ENCODE results near the gene GATC.

Gene GATC

DNA sequence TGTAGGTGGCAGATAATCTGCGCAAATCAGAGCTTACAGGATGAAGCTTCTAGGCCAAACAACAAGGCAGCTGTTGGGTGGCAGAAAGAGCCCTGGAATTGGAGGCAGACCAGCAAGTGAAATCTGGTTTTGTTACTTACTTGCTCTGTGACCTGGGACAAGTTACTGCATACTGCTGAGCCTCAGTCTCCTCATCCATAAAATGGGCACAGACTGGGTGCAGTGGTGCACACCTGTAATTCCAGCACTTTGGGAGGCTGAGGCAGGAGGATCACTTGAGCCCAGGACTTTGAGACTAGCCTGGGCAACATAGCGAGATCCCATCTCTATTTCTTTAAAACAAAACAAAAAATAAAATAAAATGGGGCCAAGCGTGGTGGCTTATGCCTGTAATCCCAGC is 39.7 kb upstream of the GATC start:
- TF ChIP-seq ZFX (IDR thresholded peaks at IDR 0.05; ENCODE audit: borderline replicate concordance): no peak
- TF ChIP-seq, protein P1, sequence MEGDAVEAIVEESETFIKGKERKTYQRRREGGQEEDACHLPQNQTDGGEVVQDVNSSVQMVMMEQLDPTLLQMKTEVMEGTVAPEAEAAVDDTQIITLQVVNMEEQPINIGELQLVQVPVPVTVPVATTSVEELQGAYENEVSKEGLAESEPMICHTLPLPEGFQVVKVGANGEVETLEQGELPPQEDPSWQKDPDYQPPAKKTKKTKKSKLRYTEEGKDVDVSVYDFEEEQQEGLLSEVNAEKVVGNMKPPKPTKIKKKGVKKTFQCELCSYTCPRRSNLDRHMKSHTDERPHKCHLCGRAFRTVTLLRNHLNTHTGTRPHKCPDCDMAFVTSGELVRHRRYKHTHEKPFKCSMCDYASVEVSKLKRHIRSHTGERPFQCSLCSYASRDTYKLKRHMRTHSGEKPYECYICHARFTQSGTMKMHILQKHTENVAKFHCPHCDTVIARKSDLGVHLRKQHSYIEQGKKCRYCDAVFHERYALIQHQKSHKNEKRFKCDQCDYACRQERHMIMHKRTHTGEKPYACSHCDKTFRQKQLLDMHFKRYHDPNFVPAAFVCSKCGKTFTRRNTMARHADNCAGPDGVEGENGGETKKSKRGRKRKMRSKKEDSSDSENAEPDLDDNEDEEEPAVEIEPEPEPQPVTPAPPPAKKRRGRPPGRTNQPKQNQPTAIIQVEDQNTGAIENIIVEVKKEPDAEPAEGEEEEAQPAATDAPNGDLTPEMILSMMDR (IDR thresholded peaks at IDR 0.05): no peak
- no peak overlapping the region for H3K27ac ChIP-seq

DNA sequence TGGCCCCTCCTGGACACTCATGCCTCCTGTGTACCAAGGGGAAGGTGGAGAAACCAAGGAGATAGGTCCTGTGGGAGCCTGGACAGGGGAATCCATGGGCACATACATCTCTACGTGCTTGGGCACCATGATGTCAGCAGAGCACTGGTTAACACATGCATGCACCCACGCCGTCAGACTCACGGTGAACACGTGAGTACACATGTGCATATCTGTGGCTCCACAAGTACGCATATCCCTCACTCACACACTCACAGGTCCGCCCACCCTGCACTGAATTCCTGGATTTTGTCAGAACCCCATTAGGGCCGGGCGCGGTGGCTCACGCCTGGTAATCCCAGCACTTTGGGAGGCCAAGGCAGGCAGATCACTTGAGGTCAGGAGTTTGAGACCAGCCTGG is 37.5 kb upstream of the GATC start:
- TF ChIP-seq, protein P1 (IDR thresholded peaks at IDR 0.05): no peak
- no peak for TF ChIP-seq ZFX (IDR thresholded peaks at IDR 0.05; ENCODE audit: borderline replicate concordance)
- no peak overlapping the region for H3K27ac ChIP-seq

DNA sequence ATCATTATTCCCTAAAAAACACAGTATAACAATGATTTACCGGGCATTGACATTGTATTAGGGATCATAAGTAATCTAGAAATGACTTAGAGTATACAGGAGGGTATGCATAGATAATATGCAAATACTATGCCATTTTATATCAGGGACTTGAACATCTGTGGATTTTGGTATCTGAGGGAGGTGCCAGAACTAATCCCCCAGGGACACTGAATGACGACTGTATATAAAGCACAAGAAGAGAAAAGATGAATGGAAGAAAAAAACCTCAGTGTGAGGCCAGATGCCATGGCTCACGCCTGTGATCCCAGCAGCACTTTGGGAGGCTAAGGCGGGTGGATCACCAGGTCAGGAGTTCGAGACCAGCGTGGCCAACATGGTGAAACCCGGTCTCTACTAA is 33.8 kb upstream of the GATC start:
- no peak overlapping the region for H3K27ac ChIP-seq
- no peak for TF ChIP-seq ZFX (IDR thresholded peaks at IDR 0.05; ENCODE audit: borderline replicate concordance)
- TF ChIP-seq, protein P1 (IDR thresholded peaks at IDR 0.05): no peak

DNA sequence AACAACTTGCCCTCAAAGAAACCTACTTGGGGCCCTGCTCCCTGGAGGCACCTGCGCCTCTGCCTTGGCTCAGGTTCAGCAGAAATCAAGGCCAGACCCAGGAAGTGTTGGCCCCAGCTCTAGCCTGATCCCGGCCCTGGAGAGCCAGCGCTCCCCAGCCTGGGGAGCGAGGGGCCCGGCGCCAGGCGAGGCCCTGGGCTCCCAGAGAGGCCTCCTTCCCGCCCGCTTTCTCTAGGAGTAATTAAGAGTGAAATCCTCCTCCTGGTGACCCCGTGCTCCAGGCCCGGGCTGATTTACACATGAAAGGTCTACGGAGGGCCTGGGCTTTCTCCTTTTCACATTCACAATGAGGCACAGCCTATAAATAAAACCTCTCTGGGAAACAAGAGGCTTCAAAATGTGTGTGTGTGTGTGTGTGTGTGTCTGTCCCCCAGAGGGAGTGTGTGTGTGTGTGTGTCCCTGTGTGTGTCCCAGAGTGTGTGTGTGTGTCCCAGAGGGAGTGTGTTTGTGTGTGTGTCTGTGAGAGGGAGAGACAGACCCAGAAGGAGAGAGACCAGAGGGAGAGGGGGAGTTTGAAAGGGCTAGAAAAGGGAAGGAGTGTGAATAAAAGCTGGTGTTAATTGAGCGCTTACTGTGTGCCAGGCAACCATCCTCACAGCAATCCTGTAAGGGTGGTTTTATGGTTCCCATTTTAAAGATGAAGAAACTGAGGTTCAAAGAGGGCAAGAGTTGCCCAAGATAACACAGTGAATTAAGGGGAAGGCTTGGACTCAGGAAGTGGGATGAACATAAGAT is 32.1 kb upstream of the GATC start:
- TF ChIP-seq ZFX (IDR thresholded peaks at IDR 0.05; ENCODE audit: borderline replicate concordance): no peak
- TF ChIP-seq, protein P1 (IDR thresholded peaks at IDR 0.05): no peak
- H3K27ac ChIP-seq: no peak overlapping the region

DNA sequence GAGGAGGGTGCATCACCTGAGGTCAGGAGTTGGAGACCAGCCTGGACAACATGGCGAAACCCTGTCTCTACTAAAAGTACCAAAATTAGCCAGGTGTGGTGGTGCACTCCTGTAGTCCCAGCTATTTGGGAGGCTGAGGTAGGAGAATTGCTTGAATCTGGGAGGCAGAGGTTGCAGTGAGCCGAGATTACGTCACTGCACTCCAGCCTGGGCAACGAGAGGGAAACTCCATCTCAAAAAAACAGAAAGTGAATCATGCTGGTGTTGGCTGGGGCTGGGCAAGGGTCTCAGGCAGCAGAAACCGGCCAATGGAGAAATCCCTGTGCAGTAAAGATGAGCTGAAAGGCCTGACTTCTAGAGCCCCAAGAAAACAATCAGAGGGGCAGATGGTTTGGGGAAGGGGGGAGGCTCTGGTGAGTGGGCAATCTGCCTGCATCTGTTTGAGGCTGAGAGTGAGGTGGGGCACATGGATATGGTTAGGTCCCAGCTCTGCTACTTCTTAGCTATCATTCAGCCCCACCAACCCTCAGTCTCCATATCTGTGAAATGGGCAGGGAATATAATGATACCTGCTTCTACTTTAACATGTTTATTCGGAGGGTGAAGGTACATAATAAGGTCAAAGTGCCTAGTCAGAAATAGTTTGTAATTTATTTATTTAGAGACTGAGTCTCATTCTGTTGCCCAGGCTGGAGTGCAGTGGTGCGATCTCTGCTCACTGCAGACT is 29.6 kb upstream of the GATC start:
- no peak overlapping the region for H3K27ac ChIP-seq
- no peak for TF ChIP-seq ZFX (IDR thresholded peaks at IDR 0.05; ENCODE audit: borderline replicate concordance)
- TF ChIP-seq, protein P1 (IDR thresholded peaks at IDR 0.05): no peak

DNA sequence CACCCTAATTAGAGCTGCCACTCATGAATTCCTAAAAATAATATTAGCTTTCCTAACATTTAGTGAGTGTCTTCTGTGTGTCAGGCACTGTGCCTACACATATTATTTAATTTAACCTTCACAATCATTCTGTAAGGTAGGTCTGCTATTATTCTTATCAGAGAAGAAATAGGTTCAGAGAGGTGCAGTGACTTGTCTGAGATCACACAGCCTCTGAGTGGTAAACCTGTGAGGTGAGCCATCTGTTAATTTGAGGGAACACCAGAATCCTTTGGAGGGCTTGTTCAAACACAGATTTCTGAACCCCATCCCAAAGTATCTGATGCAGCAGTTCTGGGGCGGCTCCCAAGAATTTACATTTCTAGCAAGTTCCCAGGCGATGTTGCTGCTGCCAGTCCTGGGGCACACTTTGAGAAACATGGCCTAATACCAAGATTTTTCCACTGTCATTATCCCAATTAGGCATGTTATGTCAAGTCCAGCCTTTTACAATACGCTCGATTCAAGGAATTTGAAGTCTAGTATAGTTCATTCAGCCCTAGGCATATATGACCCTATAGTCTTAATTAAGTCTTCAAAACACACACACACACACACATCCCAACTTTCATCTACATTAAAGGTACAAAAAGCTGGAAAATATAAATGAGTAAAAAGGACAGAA is 28.2 kb upstream of the GATC start:
- H3K27ac ChIP-seq: no peak overlapping the region
- TF ChIP-seq, protein P1 (IDR thresholded peaks at IDR 0.05): no peak

DNA sequence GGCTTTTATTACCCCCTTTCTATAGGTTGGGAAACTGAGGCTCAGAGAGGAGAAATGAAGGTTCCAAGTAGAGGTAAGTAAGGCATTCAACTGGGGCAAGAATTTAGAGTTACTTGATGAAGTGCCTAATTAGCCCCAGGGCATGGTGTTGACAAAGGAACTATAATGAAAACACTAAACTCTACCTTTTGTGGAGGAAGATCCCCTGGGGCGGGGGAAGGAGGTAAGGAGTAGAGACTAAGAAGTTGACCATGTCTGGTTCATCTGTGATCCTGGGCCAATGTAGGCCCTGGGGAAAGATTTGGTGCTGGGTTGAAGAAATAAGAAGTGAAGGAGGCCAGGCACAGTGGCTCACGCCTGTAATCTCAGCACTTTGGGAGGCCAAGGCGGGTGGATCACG is 24.5 kb upstream of the GATC start:
- TF ChIP-seq, protein P1 (IDR thresholded peaks at IDR 0.05): no peak
- no peak for TF ChIP-seq ZFX (IDR thresholded peaks at IDR 0.05; ENCODE audit: borderline replicate concordance)
- no peak overlapping the region for H3K27ac ChIP-seq

Data from 22Rv1 (cell line).